GF-D8 (cell line): ENCODE results near the gene NEBL.

Experiments used
- DNase-seq: peaks from one replicate; lab custom pipeline; 2025; lab: John Stamatoyannopoulos, UW

The NEBL gene

DNA sequence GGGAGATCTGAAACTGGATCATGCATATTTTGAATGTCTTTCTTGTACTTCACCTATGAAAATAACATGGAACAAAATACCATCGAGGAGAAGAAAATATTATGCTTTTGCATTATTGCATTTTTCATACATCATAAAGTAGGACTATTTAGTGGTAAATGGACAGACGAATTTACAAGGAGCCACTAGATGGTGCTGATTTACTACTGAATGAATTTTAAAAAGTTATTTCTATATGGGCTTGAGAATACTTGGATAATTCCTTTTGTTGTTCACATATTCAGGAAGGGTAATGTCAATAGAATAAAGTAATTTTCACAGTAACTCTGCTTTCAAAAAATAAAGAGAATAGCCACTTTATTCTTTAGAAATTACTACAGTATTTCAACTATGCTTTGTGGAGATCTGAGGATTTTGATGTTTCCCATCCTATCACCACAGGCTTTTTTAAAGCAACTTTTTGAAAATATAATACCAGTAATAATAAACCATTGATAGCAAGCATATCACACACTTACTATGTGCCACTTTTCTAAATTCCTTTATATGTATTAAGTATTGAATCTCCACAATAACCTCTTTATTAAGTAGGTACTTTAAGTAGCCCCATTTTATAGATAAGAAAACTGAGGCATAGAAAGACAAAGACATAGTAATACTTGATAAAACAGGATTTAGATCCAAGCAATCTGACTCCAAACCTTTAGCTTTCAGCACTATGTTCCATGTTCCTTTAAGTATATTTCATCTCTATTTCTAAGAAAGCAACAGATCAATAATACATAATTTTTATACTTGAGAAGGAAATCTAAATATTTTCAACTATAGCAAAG is 38.6 kb downstream of the NEBL start:
- DNase-seq, result peak; percentile 6

DNA sequence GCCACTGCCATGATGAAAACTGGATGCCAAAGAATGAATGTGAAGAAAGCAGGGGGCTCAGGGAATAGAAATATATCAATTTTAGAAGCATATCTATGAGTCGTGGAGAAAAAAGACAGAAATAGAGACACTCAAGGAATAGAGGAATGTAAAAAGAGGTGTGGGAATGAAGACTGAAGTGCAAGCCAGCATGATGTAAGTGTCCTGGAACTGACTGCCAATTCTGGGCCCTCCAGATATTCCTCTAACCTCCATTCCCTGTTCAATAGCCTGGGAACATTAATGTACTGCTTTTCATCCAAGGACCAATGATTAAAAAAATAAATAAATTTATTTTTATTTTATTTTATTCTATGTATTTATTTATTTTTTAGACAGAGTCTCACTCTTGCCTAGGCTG is 40.6 kb downstream of the NEBL start:
- no peak for DNase-seq

DNA sequence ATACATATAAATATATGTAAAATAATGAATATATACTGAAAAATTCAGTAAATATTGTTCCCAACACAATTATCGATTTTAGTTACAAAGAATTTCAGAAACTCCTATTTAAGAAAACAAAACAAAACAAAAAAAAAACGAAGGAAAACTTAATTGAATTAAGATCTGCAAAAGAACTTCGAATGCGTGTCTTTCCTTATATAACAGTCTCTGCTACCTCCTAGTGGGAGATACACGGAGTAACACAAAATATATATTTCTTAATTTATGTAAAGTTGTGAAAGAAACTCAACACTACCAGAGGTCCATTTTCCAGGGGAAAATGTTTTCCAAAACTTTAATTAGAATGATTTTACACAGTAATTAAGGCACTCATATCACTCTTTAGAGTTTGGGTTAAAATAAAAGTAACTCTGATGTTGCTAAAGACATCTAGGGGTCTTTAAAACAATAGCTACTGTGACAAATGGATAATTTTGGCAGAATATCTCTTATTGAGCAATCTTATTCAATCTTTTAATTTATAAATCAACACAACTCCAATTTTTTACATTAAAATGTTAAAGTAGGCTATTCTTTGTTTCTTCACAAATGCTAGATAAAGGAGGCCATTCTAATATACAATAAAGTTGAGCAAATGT is 41.6 kb downstream of the NEBL start:
- peak; percentile 7 for DNase-seq

DNA sequence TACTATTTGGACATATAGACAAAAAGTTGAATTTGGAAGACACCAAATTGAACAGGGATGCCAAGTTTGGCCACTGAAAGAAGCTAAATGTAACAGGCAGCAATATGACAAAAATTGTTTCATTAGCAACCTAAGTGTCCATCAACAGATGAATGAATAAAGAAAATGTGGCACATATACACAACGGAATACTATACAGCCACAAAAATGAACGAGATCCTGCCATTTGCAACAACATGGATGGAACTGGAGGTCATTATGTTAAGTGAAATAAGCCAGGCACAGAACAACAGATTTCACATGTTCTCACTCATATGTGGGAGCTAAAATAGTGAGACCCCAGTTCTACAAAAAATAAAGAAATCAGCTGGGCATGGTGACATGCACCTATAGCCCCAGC is 43.8 kb downstream of the NEBL start:
- no peak for DNase-seq

DNA sequence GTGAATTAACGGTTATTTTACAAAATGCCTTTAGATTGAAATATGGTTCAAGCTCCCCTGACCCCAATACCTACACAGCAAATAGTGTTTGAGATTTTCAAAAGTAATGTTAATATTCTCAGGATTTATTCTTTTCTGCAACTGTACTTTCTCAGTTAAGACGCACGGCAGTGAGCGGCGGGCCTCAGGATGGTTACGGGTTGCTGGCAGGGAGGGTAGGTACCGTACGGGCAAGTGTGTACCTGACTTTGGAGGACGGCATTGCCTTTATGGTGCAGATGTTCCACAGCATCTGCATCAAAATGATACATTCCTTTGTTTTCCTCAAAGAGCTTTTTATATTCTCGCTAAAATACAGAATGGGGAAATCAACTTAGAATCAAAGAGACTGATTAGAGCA is 44.8 kb downstream of the NEBL start:
- DNase-seq, result no peak

DNA sequence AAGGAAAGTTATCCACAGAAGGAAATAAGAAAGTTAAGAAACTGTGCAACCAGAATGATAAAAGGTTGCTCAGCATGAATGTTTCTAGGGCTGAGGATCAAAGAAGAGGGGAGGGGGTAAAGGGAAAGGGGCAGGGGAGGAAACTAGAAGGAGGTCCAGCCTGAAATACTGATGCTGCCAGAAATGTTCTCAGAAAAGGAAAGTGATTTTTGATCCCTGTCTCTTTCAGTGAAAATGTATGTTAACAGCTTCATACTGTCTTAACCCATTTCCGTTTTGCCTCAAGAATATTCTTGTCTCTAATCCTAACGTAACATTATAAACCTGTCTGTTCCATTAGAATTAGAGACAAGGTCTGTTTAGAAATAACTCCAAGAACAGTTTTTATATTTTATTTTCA is 49.6 kb downstream of the NEBL start:
- DNase-seq, result no peak

DNA sequence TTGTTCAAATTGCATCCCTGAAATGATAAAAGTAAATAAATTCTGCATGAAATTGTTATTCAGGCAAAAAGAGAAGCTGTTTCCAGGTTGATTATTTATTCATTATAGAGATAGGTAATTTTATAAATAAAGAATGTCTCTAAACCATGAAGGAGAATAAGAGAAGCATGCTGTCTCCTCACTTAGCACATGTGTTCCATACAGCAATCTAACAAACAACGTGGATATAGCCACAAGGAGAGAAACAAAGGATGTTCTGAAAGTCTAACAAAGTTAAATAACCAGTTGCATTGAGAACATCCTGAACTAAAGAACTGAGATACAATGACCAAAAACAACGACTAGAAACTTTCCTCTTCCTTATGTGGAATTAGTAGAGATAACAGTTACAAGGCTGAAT is 50.8 kb downstream of the NEBL start:
- DNase-seq, result no peak

DNA sequence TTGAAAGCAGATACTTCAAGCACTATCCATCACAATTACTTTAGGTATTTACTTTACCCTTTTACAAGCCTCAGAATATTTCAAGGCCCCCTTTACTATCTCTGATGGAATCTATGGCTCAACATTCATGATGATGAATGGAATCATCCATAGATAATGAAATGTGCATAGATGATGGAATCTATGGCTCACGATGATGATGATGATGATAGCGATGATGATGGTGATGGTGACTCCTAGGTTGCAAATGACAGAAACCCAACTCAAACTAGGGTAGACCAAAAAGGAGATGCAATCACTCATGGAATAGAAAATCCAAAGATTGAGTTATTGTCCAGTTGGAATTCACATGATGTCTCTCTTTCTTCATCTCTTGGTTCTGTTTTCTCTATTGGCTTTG is 55.7 kb downstream of the NEBL start:
- DNase-seq, result no peak

DNA sequence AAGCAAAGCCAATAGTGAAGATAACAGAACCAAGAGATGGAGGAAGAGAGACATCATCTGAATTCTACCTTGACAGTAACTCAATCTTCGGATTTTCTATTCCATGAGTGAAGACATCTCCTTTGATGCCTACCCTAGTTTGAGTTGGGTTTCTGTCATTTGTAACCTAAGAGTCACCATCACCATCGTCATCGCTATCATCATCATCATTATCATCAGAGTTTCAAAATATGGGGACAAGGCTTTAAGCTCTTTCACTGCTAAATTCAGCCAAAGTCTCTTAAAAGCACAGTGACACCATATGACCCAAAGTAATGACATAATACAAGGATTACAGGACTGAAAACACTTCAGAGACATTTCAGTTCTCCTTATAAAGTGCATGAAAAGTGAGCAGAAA is 57.2 kb downstream of the NEBL start:
- DNase-seq, result no peak

DNA sequence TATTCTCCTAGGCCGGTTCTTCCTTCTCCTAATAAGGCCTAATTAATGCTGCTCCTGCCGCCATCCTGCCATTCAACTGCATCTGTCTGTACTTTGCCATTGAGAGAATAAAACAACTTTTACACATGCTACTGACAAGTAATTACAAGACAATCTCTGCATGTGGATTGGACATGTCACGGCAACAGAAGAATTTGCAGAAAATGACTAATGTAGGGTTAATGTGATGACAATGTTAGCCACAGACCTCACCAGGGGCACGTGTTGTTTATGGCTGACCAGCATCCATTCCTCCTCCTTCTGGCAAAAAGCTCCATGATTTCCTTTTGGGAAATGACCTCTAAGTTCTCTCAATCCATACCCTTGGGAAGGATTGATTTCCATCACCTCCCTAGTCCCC is 58.0 kb downstream of the NEBL start:
- DNase-seq, result no peak

DNA sequence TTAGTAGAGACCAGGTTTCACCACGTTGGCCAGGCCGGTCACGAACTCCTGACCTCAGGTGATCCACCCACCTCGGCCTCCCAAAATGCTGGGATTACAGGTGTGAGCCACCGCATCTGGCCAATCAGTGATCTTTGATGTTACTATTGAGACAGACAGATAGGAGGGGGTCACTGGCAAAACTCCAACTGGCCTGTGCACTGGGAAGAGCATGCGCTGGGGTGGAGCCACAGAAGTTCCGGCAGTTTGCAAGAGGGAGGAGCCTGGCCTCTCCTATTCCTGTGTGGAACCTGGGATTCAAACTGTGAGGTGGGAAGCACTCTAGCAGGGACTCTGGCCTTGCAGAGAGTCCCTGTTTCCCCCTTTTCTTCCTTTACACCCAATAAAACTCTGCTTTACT is 60.7 kb downstream of the NEBL start:
- no peak for DNase-seq

DNA sequence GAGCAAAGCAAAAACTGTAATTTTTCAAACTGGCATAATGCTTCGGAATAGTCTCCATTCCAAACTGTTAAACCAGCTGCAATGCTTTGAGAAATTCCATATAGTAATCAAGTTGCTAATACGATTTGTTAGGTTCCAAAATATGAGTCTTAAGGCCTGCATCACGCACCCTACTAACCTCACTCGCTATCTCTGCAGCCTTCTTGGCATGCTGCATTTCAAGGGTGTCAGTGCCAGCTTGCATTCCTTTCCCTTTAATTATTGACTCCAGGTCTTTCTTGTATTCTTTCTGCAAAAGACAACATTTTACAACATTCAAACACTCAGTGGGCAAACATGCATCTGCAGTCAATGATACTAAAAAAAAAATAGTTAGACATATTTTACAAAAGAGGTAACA is 61.8 kb downstream of the NEBL start:
- DNase-seq, result no peak

DNA sequence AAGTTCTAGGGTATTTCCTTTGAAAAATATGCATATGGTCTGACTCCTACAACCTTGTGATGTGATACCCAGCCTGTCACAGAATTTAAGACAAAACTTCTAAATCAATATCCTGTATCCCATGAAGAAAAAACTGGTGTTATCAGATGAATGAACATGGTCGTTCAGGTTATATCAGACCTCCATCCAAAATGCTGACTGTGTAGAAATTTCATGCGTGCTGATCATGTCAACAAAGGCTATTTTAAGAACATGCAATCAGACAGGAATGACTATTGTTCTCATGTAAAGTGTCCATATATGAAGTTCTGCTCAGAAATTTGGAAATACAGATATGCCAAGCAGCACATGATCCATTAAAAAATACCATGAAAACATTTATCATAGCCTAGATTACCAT is 62.3 kb downstream of the NEBL start:
- DNase-seq, result no peak

DNA sequence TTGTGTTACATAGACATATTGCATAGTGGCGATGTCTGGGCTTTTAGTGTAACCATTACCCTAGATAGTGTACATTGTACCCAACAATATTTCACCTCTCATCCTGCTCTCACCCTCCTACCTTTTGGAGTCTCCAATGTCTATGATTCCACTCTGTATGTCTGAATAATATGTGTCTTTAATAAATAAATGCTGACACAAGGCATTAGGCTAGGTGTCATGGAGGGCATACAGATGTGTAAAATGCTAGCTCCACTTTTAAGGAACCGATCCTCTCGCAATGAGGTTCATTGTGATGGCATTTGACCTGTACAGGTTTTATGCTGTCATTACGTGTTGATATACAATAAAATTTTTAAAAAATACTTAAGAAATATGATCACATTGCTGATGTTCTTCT is 74.3 kb downstream of the NEBL start:
- no peak for DNase-seq

DNA sequence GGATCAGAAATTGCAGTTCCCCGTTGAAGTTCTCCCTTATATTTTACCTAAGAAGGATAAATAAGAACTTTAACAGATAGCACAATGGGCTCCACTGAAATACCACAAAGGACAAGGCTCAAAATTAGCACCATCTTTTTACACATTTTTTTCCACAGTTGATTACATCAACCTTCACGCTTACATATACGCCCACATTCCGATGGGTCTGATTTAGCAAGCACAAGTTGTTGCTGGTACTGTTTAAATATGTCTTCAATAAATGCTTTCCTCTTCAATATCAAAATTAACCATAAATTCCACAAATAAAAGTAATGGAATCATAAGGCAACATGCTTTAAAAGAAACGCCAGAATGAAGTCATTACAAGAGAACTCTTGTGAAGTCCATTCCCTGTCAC is 79.5 kb downstream of the NEBL start:
- DNase-seq, result no peak

DNA sequence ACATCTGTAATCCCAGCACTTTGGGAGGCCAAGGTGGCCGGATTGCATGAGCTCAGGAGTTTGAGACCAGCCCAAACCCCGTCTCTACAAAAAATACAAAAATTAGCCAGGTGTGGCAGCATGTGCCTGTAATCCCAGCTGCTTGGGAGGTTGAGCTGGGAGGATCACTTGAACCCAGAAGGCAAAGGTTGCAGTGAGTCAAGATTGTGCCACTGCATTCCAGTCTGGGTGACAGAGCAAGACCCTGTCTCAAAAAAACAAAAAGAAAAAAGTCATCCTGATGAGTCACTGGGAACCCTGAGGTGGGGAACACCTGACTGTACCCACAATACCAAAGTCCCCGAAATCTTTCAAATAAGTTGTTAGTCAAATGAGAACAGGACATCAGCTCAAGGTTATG is 80.0 kb downstream of the NEBL start:
- DNase-seq, result no peak

DNA sequence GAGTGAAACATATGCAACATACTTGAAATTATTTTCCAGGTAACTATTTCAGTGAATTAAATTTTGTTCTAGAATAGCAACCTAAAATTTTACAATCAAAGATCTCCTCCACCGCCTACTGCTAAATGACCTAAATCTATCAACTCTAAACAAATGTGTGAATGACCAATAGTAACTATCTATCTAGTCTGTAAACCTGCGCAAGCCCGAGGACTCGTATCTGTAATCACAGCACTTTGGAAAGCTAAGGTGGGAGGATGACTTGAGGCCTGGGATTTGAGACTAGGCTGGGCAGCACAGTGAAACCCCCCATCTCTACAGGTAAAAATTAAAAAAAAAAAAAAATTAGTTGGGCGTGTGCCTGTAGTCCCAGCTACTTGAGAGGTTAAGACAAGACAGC is 83.0 kb downstream of the NEBL start:
- DNase-seq, result no peak

DNA sequence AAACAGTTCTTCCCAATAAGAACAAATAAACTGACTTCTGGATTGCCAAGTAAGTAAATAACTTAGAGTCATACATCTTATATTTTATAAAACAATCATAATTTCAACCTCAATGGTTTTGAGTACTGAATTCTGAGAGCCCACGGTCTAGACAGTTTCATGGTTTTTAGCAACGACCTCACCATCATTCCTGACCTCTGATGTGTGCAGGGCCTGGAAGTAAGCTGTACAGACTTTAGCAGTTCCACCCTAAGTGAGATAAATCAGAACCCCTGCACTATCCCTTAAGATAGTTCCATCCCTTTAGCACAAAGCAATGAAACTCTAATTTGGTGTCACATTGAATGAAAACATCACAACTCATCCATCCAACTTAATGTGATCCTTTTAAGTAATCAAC is 86.0 kb downstream of the NEBL start:
- no peak for DNase-seq

DNA sequence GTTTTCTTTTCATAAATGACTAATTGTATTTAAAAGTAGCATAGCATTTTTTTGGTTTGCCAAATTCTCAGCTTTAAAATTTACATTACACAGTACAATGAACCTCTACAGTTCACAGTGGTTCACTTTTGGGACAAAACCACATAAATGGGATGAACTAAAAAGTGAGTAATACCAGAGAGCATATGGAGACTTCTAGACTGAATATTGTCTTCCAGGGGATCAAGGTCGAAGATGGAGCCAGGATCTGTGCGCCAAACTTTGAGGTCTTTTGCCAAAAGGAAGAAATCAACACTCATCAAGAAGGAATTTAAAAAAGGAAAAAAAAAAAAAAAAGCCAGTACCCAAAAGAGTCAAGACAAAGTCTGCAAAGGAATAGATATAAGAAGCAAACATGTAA is 87.5 kb downstream of the NEBL start:
- no peak for DNase-seq

DNA sequence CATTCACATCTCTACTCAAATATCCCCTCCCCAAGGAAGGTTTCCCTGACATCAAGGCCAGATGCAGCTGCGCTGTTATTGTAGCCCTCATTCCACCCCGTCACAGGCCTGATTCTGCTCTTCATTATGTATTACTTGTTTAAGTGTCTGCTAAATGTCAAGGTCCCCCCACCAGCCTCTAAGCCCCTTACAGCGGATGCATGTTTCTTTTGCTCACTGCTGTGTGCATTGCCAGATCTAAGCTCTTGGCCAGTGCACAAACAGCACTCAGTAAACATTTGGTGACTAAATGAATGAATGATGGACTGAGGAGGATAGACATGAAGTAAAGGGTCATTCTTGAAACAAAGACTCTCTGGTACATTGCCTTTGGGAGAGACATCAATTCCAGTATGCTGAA is 90.6 kb downstream of the NEBL start:
- no peak for DNase-seq

DNA sequence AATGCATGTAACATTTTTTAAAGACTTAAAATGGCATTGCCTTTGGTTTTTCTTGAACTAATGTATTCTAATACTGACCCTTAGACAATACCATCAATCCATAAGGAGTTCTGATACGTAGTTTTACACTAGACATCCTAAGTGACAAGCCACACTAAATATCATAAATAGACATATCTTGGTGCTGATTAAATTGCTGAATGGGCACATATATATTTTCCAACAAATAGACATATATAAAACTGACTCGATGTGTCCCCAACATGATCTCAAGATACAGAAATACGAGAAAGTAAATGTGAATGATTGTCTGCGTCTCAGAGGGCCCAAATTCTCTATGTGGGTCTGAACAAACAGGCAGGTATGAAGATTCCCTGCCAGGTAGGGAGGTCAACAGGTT is 99.8 kb downstream of the NEBL start:
- no peak for DNase-seq

DNA sequence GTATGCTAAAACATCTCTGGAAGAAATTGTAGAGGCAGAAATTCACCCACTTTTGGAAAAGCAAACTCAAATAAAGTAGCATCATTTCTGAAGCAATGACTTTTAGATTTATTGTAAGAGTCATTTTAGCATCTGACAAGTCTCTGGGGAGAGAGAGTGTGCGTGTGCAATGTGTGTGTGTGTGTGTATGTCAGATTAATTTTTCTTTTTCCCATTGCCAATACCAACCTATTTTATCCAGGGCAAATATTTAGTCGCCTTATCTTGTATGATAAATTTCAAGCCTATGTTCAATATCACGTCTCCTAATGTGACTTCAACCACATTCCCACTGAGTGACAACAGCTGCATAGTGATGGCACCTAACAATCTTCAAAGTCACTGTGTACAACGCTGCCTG is 101.7 kb downstream of the NEBL start:
- no peak for DNase-seq

DNA sequence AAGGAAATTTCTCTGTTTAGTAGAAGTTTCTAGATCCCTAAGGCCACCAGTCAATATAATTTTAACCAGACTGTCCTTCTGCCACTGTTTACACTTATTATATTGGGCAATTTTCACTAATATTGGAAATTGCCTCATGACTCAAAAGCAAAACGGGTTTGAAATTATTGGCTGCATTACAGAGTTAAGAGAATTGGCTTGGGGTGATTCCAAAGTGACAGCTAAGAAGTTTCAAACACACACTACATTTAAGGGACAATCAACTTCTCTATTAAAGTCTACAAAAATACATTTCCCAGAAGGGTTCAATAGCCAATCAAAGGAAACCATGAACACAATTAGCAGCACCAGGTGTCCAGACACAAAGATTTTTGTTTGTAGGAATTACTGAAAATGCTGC is 111.9 kb downstream of the NEBL start:
- no peak for DNase-seq
